Brain pericyte (primary cell): ENCODE data around the gene TRNAU1AP.

Experiments used
- DNase-seq: peaks from one replicate; pipeline ENCODE4 v3.0.0-alpha.2; 2012; ENCODE audit warnings: low read depth, low spot score

TRNAU1AP gene

GRCh38 chr1:28604962-28605361 lies 52.1 kb downstream of the TRNAU1AP start:
- DNase-seq, result no peak

GRCh38 chr1:28606771-28607170 lies 53.9 kb downstream of the TRNAU1AP start:
- no peak for DNase-seq

- no peak for DNase-seq
Observed at GRCh38 chr1:28613175-28613574, 60.3 kb downstream of the TRNAU1AP start.
